ENCODE measurements around the gene ZC3H11A. TPM values are rescaled to one million over a fixed set of nuclear protein-coding genes. Genes with fewer than 3 reads are reported as not detected.

The ZC3H11A gene
- total and polyA plus RNA-seq, 2 of the 4 experiments (the other 2 are of a cell fraction), result 52.1 to 66.5 TPM

GRCh38 chr1:203771901-203772301 lies 23.5 kb upstream of the ZC3H11A start:
- dilution Hi-C loops (cut with HindIII; ENCODE audit: low sequenced_read_pairs, unreplicated experiment), result no loop called here

More at GRCh38 chr1:203771901-203772301, 23.5 kb upstream of the ZC3H11A start:
- ATAC-seq (ENCODE audit: low read depth) (no peak), DNase-seq (no peak)
- H3K14ac ChIP-seq (replicated peaks; ENCODE audit: low read depth, low read length), result no peak overlapping the region
- no peak overlapping the region for H4K5ac ChIP-seq (ENCODE audit: low read depth, low read length)
- 47% methylated on average over 3 of the region's 7 CpGs; no CpG with 5 or more reads in 1 of the 2 experiments for WGBS, 2 experiments (ENCODE audit: extremely low coverage in 2 of 2, insufficient read length in 1 of 2)
- H4K20me1 ChIP-seq (ENCODE audit: insufficient read depth, low read length), result no peaks in the 10 kb centered on the region
- no peak overlapping the region for H3K56ac ChIP-seq (ENCODE audit: extremely low read depth, insufficient read depth, low read length)
- H3K9ac ChIP-seq (ENCODE audit: low read depth, low read length), result no peak overlapping the region
- no TSS peak for BruUV-seq (replicated peaks)
- H3K9me1 ChIP-seq (ENCODE audit: insufficient read depth, low read length), result peaks cover 4% of the 10 kb centered on the region; the same call in 1 of the 2 replicates
- no peak overlapping the region for H2BK15ac ChIP-seq (ENCODE audit: low read depth, low read length)
- no peak overlapping the region for H3K18ac ChIP-seq (ENCODE audit: low read depth, low read length)
- H4K91ac ChIP-seq (ENCODE audit: insufficient read depth, low read depth, low read length), result no peak overlapping the region
- no peak for TF ChIP-seq CHD1 (IDR thresholded peaks at IDR 0.05; ENCODE audit: low read depth, low read length)
- no peak for TF ChIP-seq CEBPB (IDR thresholded peaks at IDR 0.05; ENCODE audit: low read depth, low read length)
- no peak for TF ChIP-seq RAD21 (IDR thresholded peaks at IDR 0.05; ENCODE audit: low read length)
- TF ChIP-seq RCOR1 (IDR thresholded peaks at IDR 0.05; ENCODE audit: insufficient replicate concordance, low read length), result no peak
- no peak for TF ChIP-seq MAZ (IDR thresholded peaks at IDR 0.05; ENCODE audit: borderline replicate concordance, low read depth, low read length)
- TF ChIP-seq NFE2L2 (IDR thresholded peaks at IDR 0.05; ENCODE audit: low read depth, low read length), result no peak
- no peak for TF ChIP-seq RFX5 (IDR thresholded peaks at IDR 0.05; ENCODE audit: low read depth, low read length)
- TF ChIP-seq POLR2A (IDR thresholded peaks at IDR 0.05; ENCODE audit: low read depth, low read length), result no peak
- TF ChIP-seq BHLHE40 (IDR thresholded peaks at IDR 0.05; ENCODE audit: low read depth, low read length), result no peak
- TF ChIP-seq CTCF (conservative IDR thresholded peaks at IDR 0.05; ENCODE audit: low read depth, low read length), result no peak
- TF ChIP-seq MXI1 (IDR thresholded peaks at IDR 0.05; ENCODE audit: borderline replicate concordance, low read depth, low read length), result no peak
- TF ChIP-seq ELK1 (IDR thresholded peaks at IDR 0.05; ENCODE audit: borderline replicate concordance, low read depth, low read length), result no peak
- TF ChIP-seq FOS (IDR thresholded peaks at IDR 0.05; ENCODE audit: low read depth, low read length), result no peak
- TF ChIP-seq SMC3 (IDR thresholded peaks at IDR 0.05; ENCODE audit: low read depth, low read length), result no peak
- no peak for TF ChIP-seq MAFK (IDR thresholded peaks at IDR 0.05; ENCODE audit: low read depth, low read length)
- no peak for TF ChIP-seq USF2 (IDR thresholded peaks at IDR 0.05; ENCODE audit: low read depth, low read length)
- ChIA-PET POLR2A (ENCODE audit: unreplicated experiment) (no interaction called here), CTCF (no interaction called here)
- in situ Hi-C loops (cut with MboI; ENCODE audit: low sequenced_read_pairs) (no loop called here), intact Hi-C loops (cut with micrococcal nuclease) (no loop called here)
- peaks cover 2% of the 10 kb centered on the region for H3K4me1 ChIP-seq (ENCODE audit: control insufficient read depth, insufficient read depth, low read length)
- no peak overlapping the region for H2BK5ac ChIP-seq (ENCODE audit: low read depth, low read length, poor library complexity, severe bottlenecking)
- no peak overlapping the region for H3K4me3 ChIP-seq (ENCODE audit: insufficient read depth, low read depth, low read length)
- no peaks in the 10 kb centered on the region for H3K9me3 ChIP-seq (ENCODE audit: control insufficient read depth, insufficient read depth, low read length)
- H2AK5ac ChIP-seq (ENCODE audit: low read depth, low read length), result no peak overlapping the region
- no peak overlapping the region for H3K4ac ChIP-seq (ENCODE audit: low read depth, low read length)
- peaks cover 12% of the 10 kb centered on the region for H3K27me3 ChIP-seq (ENCODE audit: control insufficient read depth, insufficient read depth, low read length)
- H2BK120ac ChIP-seq (ENCODE audit: low read depth, low read length), result no peak overlapping the region
- H2BK20ac ChIP-seq (ENCODE audit: low read depth, low read length), result no peak overlapping the region
- no peaks in the 10 kb centered on the region; a peak in 1 of 4 replicates for H3K79me1 ChIP-seq (ENCODE audit: low read depth in 1 of 2, low read length in 2 of 2)
- no peak overlapping the region for H3K27ac ChIP-seq (ENCODE audit: insufficient read depth, low read length)
- no peak overlapping the region for H4K8ac ChIP-seq (ENCODE audit: low read depth in 2 of 2, low read length in 2 of 2)
- no peak overlapping the region for H2AK9ac ChIP-seq (replicated peaks; ENCODE audit: low read depth, low read length, poor library complexity)
- H3K23ac ChIP-seq (ENCODE audit: low read depth, low read length), result no peak overlapping the region
- H2AFZ ChIP-seq (replicated peaks; ENCODE audit: low read length, poor library complexity), result no peak overlapping the region
- no peak overlapping the region for H3K4me2 ChIP-seq (ENCODE audit: low read depth, low read length)
- H3K36me3 ChIP-seq (ENCODE audit: control insufficient read depth, insufficient read depth, low read length), result no peaks in the 10 kb centered on the region
